Natural killer cell (primary cell): ENCODE data around the gene EN2. TPM values are rescaled to one million over a fixed set of nuclear protein-coding genes. Genes with fewer than 3 reads are reported as not detected.

ENCODE experiments used
- ATAC-seq, 3 donors: fragments of 150-1000 bp in 2 of 3; fragments of 200-7000 bp in 1 of 3; cut with Tn5 transposase; 1 replicate in 1 of 3; 2 replicates in 2 of 3; pipeline ENCODE4 v1.10.0; 2021; ENCODE audit warnings: mild to moderate bottlenecking in 2 of 3, moderate library complexity in 2 of 3
- DNase-seq, 2 donors: peaks; one replicate each; pipeline versions ENCODE4 v3.0.0 to v3.0.0-alpha.2; 2013 to 2021; ENCODE audit warnings: mixed read lengths in 1 of 2
- H3K27ac ChIP-seq: one replicate; pipeline ENCODE4 v1.5.1; 2013; ENCODE audit warnings: mild to moderate bottlenecking, low read length
- H3K27me3 ChIP-seq: one replicate; pipeline ENCODE4 v1.6.1; 2013; ENCODE audit warnings: low read length; ENCODE audit not compliant: control insufficient read depth, insufficient read depth
- H3K36me3 ChIP-seq: one replicate; pipeline ENCODE4 v1.6.1; 2013; ENCODE audit warnings: low read length; ENCODE audit not compliant: control insufficient read depth, insufficient read depth
- H3K4me1 ChIP-seq: one replicate; pipeline ENCODE4 v1.6.1; 2013; ENCODE audit warnings: low read length; ENCODE audit not compliant: control insufficient read depth, insufficient read depth
- H3K4me3 ChIP-seq: one replicate; pipeline ENCODE4 v1.5.1; 2013; ENCODE audit warnings: low read length
- H3K9me3 ChIP-seq: one replicate; pipeline ENCODE4 v1.6.1; 2013; ENCODE audit warnings: low read length; ENCODE audit not compliant: control insufficient read depth, insufficient read depth
- H3K27ac Mint-ChIP-seq, 2 donors: one replicate each; pipeline ENCODE4 v1.8.0; 2022; ENCODE audit warnings: mild to moderate bottlenecking in 2 of 2, mixed read lengths in 2 of 2, moderate library complexity in 1 of 2
- H3K27me3 Mint-ChIP-seq, 2 donors: one replicate each; pipeline ENCODE4 v1.8.0; 2022; ENCODE audit warnings: low read depth in 2 of 2, mixed read lengths in 2 of 2
- H3K36me3 Mint-ChIP-seq: one replicate; pipeline ENCODE4 v1.8.0; 2022; ENCODE audit warnings: mixed read lengths
- H3K4me1 Mint-ChIP-seq, 2 donors: one replicate each; pipeline ENCODE4 v1.8.0; 2022; ENCODE audit warnings: mixed read lengths in 2 of 2
- H3K4me3 Mint-ChIP-seq: one replicate; pipeline ENCODE4 v1.8.0; 2022; ENCODE audit warnings: mild to moderate bottlenecking, moderate library complexity, mixed read lengths
- H3K9me3 Mint-ChIP-seq, 2 donors: one replicate each; pipeline ENCODE4 v1.8.0; 2022; ENCODE audit warnings: mixed read lengths in 2 of 2
- WGBS: methylation state at CpG from one replicate; pipeline ENCODE4 v1.1.7; 2013; ENCODE audit warnings: missing lambda C conversion rate; ENCODE audit not compliant: insufficient coverage; 5-methylcytosine and 5-hydroxymethylcytosine counted together
- intact Hi-C: fragments of 100-400 bp; cut with micrococcal nuclease; formaldehyde crosslinking; loops from one replicate; pipeline ENCODE4 v1.14.2; 2022
- total RNA-seq, 4 donors: library from RNA; stranded (reverse); fragments of 120-200 nt in 1 of 4; gene quantifications; one replicate each; pipeline versions ENCODE4 v1.2.3 to v1.2.4, GENCODE V29; 2013 to 2022
- TF ChIP-seq, protein P1 (sequence below): fragments of 200-600 bp; IDR thresholded peaks from one replicate; pipeline ENCODE4 v1.8.0; 2022; ENCODE audit warnings: antibody characterized with exemption

The EN2 gene
- total RNA-seq, 3 donors from 2014 or later (not counting 1 experiment from before 2014, with no cell fraction given), result not detected

GRCh38 chr7:155486783-155487508 lies 29.0 kb downstream of the EN2 start:
- peaks cover 20% of the 10 kb centered on the region for H3K4me1 ChIP-seq
- H3K27ac Mint-ChIP-seq, result no peak overlapping the region
- no peak for ATAC-seq
- peaks cover 16 to 23% of the 10 kb centered on the region in 2 donors for H3K4me1 Mint-ChIP-seq
- H3K4me3 Mint-ChIP-seq, result no peak overlapping the region
- intact Hi-C loops, result no loop called here
- 87% methylated on average over 18 of the region's 18 CpGs for WGBS
- no peaks in the 10 kb centered on the region for H3K27me3 ChIP-seq
- H3K36me3 ChIP-seq, result no peaks in the 10 kb centered on the region
- H3K9me3 ChIP-seq, result no peaks in the 10 kb centered on the region
- no peaks in the 10 kb centered on the region for H3K36me3 Mint-ChIP-seq
- TF ChIP-seq, protein P1, sequence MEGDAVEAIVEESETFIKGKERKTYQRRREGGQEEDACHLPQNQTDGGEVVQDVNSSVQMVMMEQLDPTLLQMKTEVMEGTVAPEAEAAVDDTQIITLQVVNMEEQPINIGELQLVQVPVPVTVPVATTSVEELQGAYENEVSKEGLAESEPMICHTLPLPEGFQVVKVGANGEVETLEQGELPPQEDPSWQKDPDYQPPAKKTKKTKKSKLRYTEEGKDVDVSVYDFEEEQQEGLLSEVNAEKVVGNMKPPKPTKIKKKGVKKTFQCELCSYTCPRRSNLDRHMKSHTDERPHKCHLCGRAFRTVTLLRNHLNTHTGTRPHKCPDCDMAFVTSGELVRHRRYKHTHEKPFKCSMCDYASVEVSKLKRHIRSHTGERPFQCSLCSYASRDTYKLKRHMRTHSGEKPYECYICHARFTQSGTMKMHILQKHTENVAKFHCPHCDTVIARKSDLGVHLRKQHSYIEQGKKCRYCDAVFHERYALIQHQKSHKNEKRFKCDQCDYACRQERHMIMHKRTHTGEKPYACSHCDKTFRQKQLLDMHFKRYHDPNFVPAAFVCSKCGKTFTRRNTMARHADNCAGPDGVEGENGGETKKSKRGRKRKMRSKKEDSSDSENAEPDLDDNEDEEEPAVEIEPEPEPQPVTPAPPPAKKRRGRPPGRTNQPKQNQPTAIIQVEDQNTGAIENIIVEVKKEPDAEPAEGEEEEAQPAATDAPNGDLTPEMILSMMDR, result no peak
- no peak for DNase-seq
- no peak overlapping the region for H3K27ac ChIP-seq
- no peak overlapping the region for H3K4me3 ChIP-seq
- peaks cover 0 to under 1% of the 10 kb centered on the region in 2 donors for H3K9me3 Mint-ChIP-seq
- peaks cover 13 to 32% of the 10 kb centered on the region in 2 donors for H3K27me3 Mint-ChIP-seq

- intact Hi-C loops, result no loop called here
- Histone ChIP-seq H3K4me3 (no peak overlapping the region), H3K4me1 (peaks cover 20% of the 10 kb centered on the region), H3K27ac (no peak overlapping the region), H3K27me3 (no peaks in the 10 kb centered on the region), H3K36me3 (no peaks in the 10 kb centered on the region), H3K9me3 (no peaks in the 10 kb centered on the region)
- Mint-ChIP-seq H3K4me3 (no peak overlapping the region), H3K36me3 (no peaks in the 10 kb centered on the region), H3K27me3 (peaks cover 13 to 24% of the 10 kb centered on the region in 2 donors), H3K27ac (no peak overlapping the region), H3K4me1 (peaks cover 19 to 20% of the 10 kb centered on the region in 2 donors), H3K9me3 (no peaks in the 10 kb centered on the region)
- ATAC-seq (no peak), DNase-seq (no peak)
- WGBS, result 87% methylated on average over 31 of the region's 31 CpGs
- TF ChIP-seq, protein P1, result no peak
Observed at GRCh38 chr7:155487509-155488482, 29.9 kb downstream of the EN2 start.

GRCh38 chr7:155488483-155489127 lies 30.7 kb downstream of the EN2 start:
- H3K4me1 Mint-ChIP-seq, result peaks cover 19 to 20% of the 10 kb centered on the region in 2 donors
- no peaks in the 10 kb centered on the region for H3K9me3 Mint-ChIP-seq
- Histone ChIP-seq H3K27ac (no peak overlapping the region), H3K4me1 (peaks cover 20% of the 10 kb centered on the region), H3K4me3 (no peak overlapping the region), H3K9me3 (no peaks in the 10 kb centered on the region), H3K36me3 (no peaks in the 10 kb centered on the region), H3K27me3 (no peaks in the 10 kb centered on the region)
- no peak for DNase-seq
- H3K4me3 Mint-ChIP-seq, result no peak overlapping the region
- WGBS, result 64% methylated on average over 9 of the region's 9 CpGs
- intact Hi-C loops, result no loop called here
- peaks cover 10 to 16% of the 10 kb centered on the region in 2 donors for H3K27me3 Mint-ChIP-seq
- H3K36me3 Mint-ChIP-seq, result no peaks in the 10 kb centered on the region
- TF ChIP-seq, protein P1, result no peak
- ATAC-seq, result no peak
- no peak overlapping the region for H3K27ac Mint-ChIP-seq
